H9 (cell line): ENCODE data around the gene CDK14. TPM values are rescaled to one million over a fixed set of nuclear protein-coding genes. Genes with fewer than 3 reads are reported as not detected.

ENCODE experiments used
- DNase-seq: peaks from one replicate; pipeline ENCODE4 v3.0.0-alpha.2; 2017
- H2AFZ ChIP-seq: one replicate; pipeline ENCODE4 v1.6.1; 2013; ENCODE audit warnings: mild to moderate bottlenecking, low read length, control low read depth, moderate library complexity
- H2AK5ac ChIP-seq: 2 replicates; pipeline ENCODE4 v1.6.1; 2013; ENCODE audit warnings: low read length, control low read depth, mixed read lengths; ENCODE audit not compliant: insufficient read length
- H2BK120ac ChIP-seq: one replicate; pipeline ENCODE4 v1.6.1; 2013; ENCODE audit warnings: low read depth, mild to moderate bottlenecking, low read length, control low read depth, inconsistent platforms; ENCODE audit not compliant: poor library complexity, severe bottlenecking
- H2BK12ac ChIP-seq: 2 replicates; pipeline ENCODE4 v1.6.1; 2013; ENCODE audit warnings: low read length, control low read depth, mixed read lengths, low read depth; ENCODE audit not compliant: insufficient read length
- H2BK15ac ChIP-seq: 2 replicates; pipeline ENCODE4 v1.6.1; 2013; ENCODE audit warnings: low read depth, low read length, control low read depth
- H2BK20ac ChIP-seq: one replicate; pipeline ENCODE4 v1.6.1; 2013; ENCODE audit warnings: low read depth, mild to moderate bottlenecking, low read length, control low read depth, inconsistent platforms; ENCODE audit not compliant: poor library complexity, severe bottlenecking
- H2BK5ac ChIP-seq: 2 replicates; pipeline ENCODE4 v1.6.1; 2013; ENCODE audit warnings: low read length, control low read depth, mixed read lengths; ENCODE audit not compliant: insufficient read length
- H3K14ac ChIP-seq: 2 replicates; pipeline ENCODE4 v1.6.1; 2013; ENCODE audit warnings: low read length, control low read depth; ENCODE audit not compliant: insufficient read depth
- H3K18ac ChIP-seq: 2 replicates; pipeline ENCODE4 v1.6.1; 2013; ENCODE audit warnings: low read depth, mild to moderate bottlenecking, mixed read lengths, low read length, control low read depth; ENCODE audit not compliant: insufficient read length
- H3K23ac ChIP-seq: 2 replicates; pipeline ENCODE4 v1.6.1; 2013; ENCODE audit warnings: low read length, control low read depth, mixed read lengths, low read depth; ENCODE audit not compliant: insufficient read length
- H3K23me2 ChIP-seq: 2 replicates; pipeline ENCODE4 v1.6.1; 2013; ENCODE audit warnings: low read depth, mild to moderate bottlenecking, mixed read lengths, low read length, control low read depth; ENCODE audit not compliant: insufficient read length, poor library complexity, severe bottlenecking
- H3K27ac ChIP-seq: 2 replicates; pipeline ENCODE4 v1.5.1; 2013; ENCODE audit warnings: low read length, control low read depth, mixed read lengths, low read depth; ENCODE audit not compliant: insufficient read length
- H3K27me3 ChIP-seq: 2 replicates; pipeline ENCODE4 v1.6.1; 2013; ENCODE audit warnings: low read length, control low read depth, inconsistent platforms; ENCODE audit not compliant: insufficient read depth
- H3K4ac ChIP-seq: 2 replicates; pipeline ENCODE4 v1.6.1; 2013; ENCODE audit warnings: low read depth, mild to moderate bottlenecking, control low read depth, inconsistent platforms, low read length, moderate library complexity
- H3K4me1 ChIP-seq: 2 replicates; pipeline ENCODE4 v1.6.1; 2013; ENCODE audit warnings: low read length, control low read depth, inconsistent platforms; ENCODE audit not compliant: insufficient read depth
- H3K4me2 ChIP-seq: 2 replicates; pipeline ENCODE4 v1.6.1; 2013; ENCODE audit warnings: low read length, control low read depth, mixed read lengths; ENCODE audit not compliant: insufficient read length, insufficient read depth
- H3K56ac ChIP-seq: 2 replicates; pipeline ENCODE4 v1.6.1; 2013; ENCODE audit warnings: low read depth, mild to moderate bottlenecking, mixed read lengths, low read length, control low read depth; ENCODE audit not compliant: insufficient read length
- H3K79me1 ChIP-seq: 2 replicates; pipeline ENCODE4 v1.6.1; 2013; ENCODE audit warnings: low read depth, mild to moderate bottlenecking, moderate library complexity, low read length, control low read depth, inconsistent platforms; ENCODE audit not compliant: insufficient read depth, poor library complexity, severe bottlenecking
- H3K79me2 ChIP-seq: 2 replicates; pipeline ENCODE4 v1.6.1; 2013; ENCODE audit warnings: low read length, control low read depth, inconsistent platforms; ENCODE audit not compliant: insufficient read depth
- H3K9ac ChIP-seq: 2 replicates; pipeline ENCODE4 v1.6.1; 2013; ENCODE audit warnings: low read length, control low read depth, mixed read lengths; ENCODE audit not compliant: insufficient read length; ENCODE audit errors: extremely low read depth
- H3K9me3 ChIP-seq: one replicate; pipeline ENCODE4 v1.6.1; 2013; ENCODE audit warnings: low read depth, low read length, inconsistent platforms; ENCODE audit not compliant: control insufficient read depth
- H3T11ph ChIP-seq: one replicate; pipeline ENCODE4 v1.6.1; 2013; ENCODE audit warnings: mild to moderate bottlenecking, low read length, control low read depth, inconsistent platforms
- H4K20me1 ChIP-seq: one replicate; pipeline ENCODE4 v1.6.1; 2013; ENCODE audit not compliant: control insufficient read depth, insufficient read length, insufficient read depth
- H4K5ac ChIP-seq: 2 replicates; pipeline ENCODE4 v1.6.1; 2013; ENCODE audit warnings: low read depth, mild to moderate bottlenecking, mixed read lengths, low read length, control low read depth; ENCODE audit not compliant: insufficient read length
- H4K8ac ChIP-seq: replicated peaks from 2 replicates; pipeline ENCODE4 v1.6.1; 2013; ENCODE audit warnings: low read length, control low read depth, mixed read lengths, low read depth; ENCODE audit not compliant: insufficient read length
- H4K91ac ChIP-seq: 2 replicates; pipeline ENCODE4 v1.6.1; 2013; ENCODE audit warnings: low read depth, mild to moderate bottlenecking, moderate library complexity, mixed read lengths, low read length, control low read depth; ENCODE audit not compliant: insufficient read length
- H3K27ac Mint-ChIP-seq, 3 experiments: 2 replicates in 2 of 3; 3 replicates in 1 of 3; pipeline ENCODE4 v1.8.0; 2020 to 2021; ENCODE audit warnings: mixed read lengths in 3 of 3, mild to moderate bottlenecking in 1 of 3, moderate library complexity in 1 of 3
- H3K27me3 Mint-ChIP-seq: 2 replicates; pipeline ENCODE4 v1.8.0; 2021; ENCODE audit warnings: low read depth, mild to moderate bottlenecking, moderate library complexity, mixed read lengths
- H3K36me3 Mint-ChIP-seq, 3 experiments: 2 replicates in 2 of 3; 3 replicates in 1 of 3; pipeline ENCODE4 v1.8.0; 2020 to 2021; ENCODE audit warnings: low read depth in 3 of 3, mixed read lengths in 3 of 3; ENCODE audit not compliant: insufficient read depth in 1 of 3
- H3K4me1 Mint-ChIP-seq, 2 experiments: 2 replicates each; pipeline ENCODE4 v1.8.0; 2020; ENCODE audit warnings: mixed read lengths in 2 of 2
- H3K4me3 Mint-ChIP-seq, 2 experiments: 2 replicates in 1 of 2; 3 replicates in 1 of 2; pipeline ENCODE4 v1.8.0; 2020 to 2021; ENCODE audit warnings: mild to moderate bottlenecking in 2 of 2, mixed read lengths in 2 of 2, moderate library complexity in 1 of 2
- H3K9me3 Mint-ChIP-seq, 2 experiments: 2 replicates in 1 of 2; 3 replicates in 1 of 2; pipeline ENCODE4 v1.8.0; 2020; ENCODE audit warnings: mild to moderate bottlenecking in 2 of 2, mixed read lengths in 2 of 2, moderate library complexity in 1 of 2
- CTCF ChIP-seq: fragments of 200-600 bp; sonication (generic); conservative IDR thresholded peaks from 3 replicates; pipeline ENCODE4 v1.8.0; 2021; ENCODE audit warnings: antibody characterized with exemption, mild to moderate bottlenecking
- WGBS: extraction: QIAGEN DNeasy Blood & Tissue Kit; methylation state at CpG from one replicate; pipeline ENCODE4 v1.1.7; 2013; ENCODE audit warnings: missing lambda C conversion rate, low lambda C conversion rate, mixed read lengths; ENCODE audit not compliant: insufficient read length; ENCODE audit errors: extremely low coverage; 5-methylcytosine and 5-hydroxymethylcytosine counted together
- total RNA-seq: library from RNA; stranded (reverse); gene quantifications from 2 replicates; pipeline ENCODE4 v1.2.1, GENCODE V29; 2021

The CDK14 gene
- total RNA-seq, 1 experiment from 2014 or later = 23.9 TPM

GRCh38 chr7:91206361-91206960 is 610.3 kb downstream of the CDK14 start:
- H3K14ac ChIP-seq = no peak overlapping the region
- no CpG with 5 or more reads among the region's 6 CpGs for WGBS
- H2BK20ac ChIP-seq = no peak overlapping the region

More at GRCh38 chr7:91206361-91206960, 610.3 kb downstream of the CDK14 start:
- Histone ChIP-seq H4K91ac (no peak overlapping the region), H2AFZ (no peak overlapping the region), H4K5ac (no peak overlapping the region), H2BK120ac (no peak overlapping the region), H3K4me1 (no peaks in the 10 kb centered on the region), H2BK5ac (no peak overlapping the region), H3K27ac (no peak overlapping the region), H4K20me1 (no peaks in the 10 kb centered on the region), H3K79me2 (no peaks in the 10 kb centered on the region), H3K56ac (no peak overlapping the region), H3K9ac (no peak overlapping the region), H3K27me3 (no peaks in the 10 kb centered on the region), H2BK15ac (no peak overlapping the region), H2AK5ac (no peak overlapping the region), H4K8ac (no peak overlapping the region), H3K18ac (no peak overlapping the region), H3K23me2 (no peaks in the 10 kb centered on the region), H3K9me3 (no peaks in the 10 kb centered on the region), H3K79me1 (no peaks in the 10 kb centered on the region), H3K23ac (no peak overlapping the region), H3K4ac (no peak overlapping the region), H2BK12ac (no peak overlapping the region), H3T11ph (no peak overlapping the region), H3K4me2 (no peak overlapping the region)
- no peaks in the 10 kb centered on the region; a peak in 1 of 5 replicates for H3K9me3 Mint-ChIP-seq
- H3K27ac Mint-ChIP-seq = no peak overlapping the region
- no peak for TF ChIP-seq CTCF
- no peaks in the 10 kb centered on the region for H3K27me3 Mint-ChIP-seq
- no peak overlapping the region for H3K4me3 Mint-ChIP-seq
- no peak for DNase-seq
- no peaks in the 10 kb centered on the region for H3K36me3 Mint-ChIP-seq
- H3K4me1 Mint-ChIP-seq = peaks cover 0 to under 1% of the 10 kb centered on the region in 2 experiments; a peak in 1 of 4 replicates
